ENCODE data around the gene ZNF277.

The ZNF277 gene

DNA sequence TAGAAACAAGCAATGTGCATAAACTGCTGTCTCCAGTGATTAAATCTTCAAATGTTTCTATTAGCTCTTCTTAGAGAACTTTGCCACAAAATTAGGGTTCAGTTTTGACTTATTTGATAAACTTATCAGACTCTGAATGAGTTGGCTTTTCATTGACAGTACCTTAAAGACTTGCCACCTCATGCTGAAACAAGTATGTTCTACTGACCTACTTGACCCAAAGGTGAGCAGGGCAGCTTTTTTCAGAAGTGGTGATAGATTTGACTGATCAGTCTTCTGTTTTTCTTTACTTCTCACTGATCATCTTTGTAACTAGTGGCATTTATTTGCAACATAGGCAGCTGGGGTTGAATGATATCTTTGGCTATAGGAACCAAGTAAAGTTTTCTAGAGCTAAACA is 7.8 kb downstream of the ZNF277 start:
- no peak for TF ChIP-seq FOXM1 (IDR thresholded peaks at IDR 0.05; ENCODE audit: borderline replicate concordance, low read depth)
- no peak for TF ChIP-seq EGR1 (IDR thresholded peaks at IDR 0.05)
- TF ChIP-seq YY1 (IDR thresholded peaks at IDR 0.05; ENCODE audit: low read depth), result no peak
- no peak for TF ChIP-seq REST (IDR thresholded peaks at IDR 0.05; ENCODE audit: low read depth)
- no peak for TF ChIP-seq ZBTB7A (IDR thresholded peaks at IDR 0.05; ENCODE audit: low read depth)
- TF ChIP-seq EP300 (IDR thresholded peaks at IDR 0.05; ENCODE audit: borderline replicate concordance), result no peak
- TF ChIP-seq RAD21 (IDR thresholded peaks at IDR 0.05; ENCODE audit: low read depth), result no peak
- TF ChIP-seq TAF1 (IDR thresholded peaks at IDR 0.05; ENCODE audit: low read depth), result no peak
- no peak for TF ChIP-seq CREB1 (IDR thresholded peaks at IDR 0.05; ENCODE audit: low read depth)
- TF ChIP-seq TCF12 (IDR thresholded peaks at IDR 0.05; ENCODE audit: low read depth), result no peak
- TF ChIP-seq TEAD4 (IDR thresholded peaks at IDR 0.05), result no peak
- TF ChIP-seq USF1 (IDR thresholded peaks at IDR 0.05), result no peak
- no peak for TF ChIP-seq NFIC (IDR thresholded peaks at IDR 0.05)
- TF ChIP-seq MAX (IDR thresholded peaks at IDR 0.05), result no peak
- no peak for TF ChIP-seq CEBPB (IDR thresholded peaks at IDR 0.05)

DNA sequence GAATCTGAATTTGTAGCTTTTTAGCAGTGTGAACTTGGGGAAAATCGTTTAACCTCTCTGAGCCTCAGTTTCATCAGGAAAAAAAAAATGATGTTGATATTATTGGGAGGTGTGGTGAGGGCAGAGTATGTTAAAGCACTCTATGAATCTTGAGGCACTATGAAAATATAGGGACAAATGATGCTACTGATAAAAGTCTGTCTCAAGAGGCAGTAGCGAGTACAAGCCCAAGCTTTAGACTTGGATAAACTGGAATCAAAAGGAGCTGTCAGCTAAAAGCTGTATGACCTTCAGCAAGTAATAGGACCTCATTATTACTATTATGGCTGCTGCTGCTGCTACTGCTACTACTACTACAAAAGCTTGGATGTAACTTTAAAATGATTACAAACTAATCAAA is 8.4 kb downstream of the ZNF277 start:
- TF ChIP-seq TCF12 (IDR thresholded peaks at IDR 0.05; ENCODE audit: low read depth), result no peak
- no peak for TF ChIP-seq YY1 (IDR thresholded peaks at IDR 0.05; ENCODE audit: low read depth)
- TF ChIP-seq ZBTB7A (IDR thresholded peaks at IDR 0.05; ENCODE audit: low read depth), result no peak
- no peak for TF ChIP-seq CEBPB (IDR thresholded peaks at IDR 0.05)
- no peak for TF ChIP-seq CREB1 (IDR thresholded peaks at IDR 0.05; ENCODE audit: low read depth)
- TF ChIP-seq MAX (IDR thresholded peaks at IDR 0.05), result no peak
- no peak for TF ChIP-seq TAF1 (IDR thresholded peaks at IDR 0.05; ENCODE audit: low read depth)
- no peak for TF ChIP-seq TEAD4 (IDR thresholded peaks at IDR 0.05)
- TF ChIP-seq USF1 (IDR thresholded peaks at IDR 0.05), result no peak
- TF ChIP-seq EP300 (IDR thresholded peaks at IDR 0.05; ENCODE audit: borderline replicate concordance), result no peak
- TF ChIP-seq FOXM1 (IDR thresholded peaks at IDR 0.05; ENCODE audit: borderline replicate concordance, low read depth), result no peak

- TF ChIP-seq CEBPB (IDR thresholded peaks at IDR 0.05) (no peak), TEAD4 (IDR thresholded peaks at IDR 0.05) (no peak)
Measured at GRCh38 chr7:112215787-112216186, 9.3 kb downstream of the ZNF277 start.

GRCh38 chr7:112220877-112221434 is 14.5 kb downstream of the ZNF277 start:
- TF ChIP-seq ZBTB7A (IDR thresholded peaks at IDR 0.05; ENCODE audit: low read depth), result no peak
- no peak for TF ChIP-seq RAD21 (IDR thresholded peaks at IDR 0.05; ENCODE audit: low read depth)
- no peak for TF ChIP-seq USF1 (IDR thresholded peaks at IDR 0.05)
- TF ChIP-seq NFIC (IDR thresholded peaks at IDR 0.05), result no peak
- TF ChIP-seq CREB1 (IDR thresholded peaks at IDR 0.05; ENCODE audit: low read depth), result no peak
- TF ChIP-seq FOXM1 (IDR thresholded peaks at IDR 0.05; ENCODE audit: borderline replicate concordance, low read depth), result no peak
- no peak for TF ChIP-seq EP300 (IDR thresholded peaks at IDR 0.05; ENCODE audit: borderline replicate concordance)
- TF ChIP-seq TAF1 (IDR thresholded peaks at IDR 0.05; ENCODE audit: low read depth), result no peak
- TF ChIP-seq MAX (IDR thresholded peaks at IDR 0.05), result no peak

- TF ChIP-seq EP300 (IDR thresholded peaks at IDR 0.05; ENCODE audit: borderline replicate concordance) (no peak), MAX (IDR thresholded peaks at IDR 0.05) (no peak)
Measured at GRCh38 chr7:112223310-112223709, 16.8 kb downstream of the ZNF277 start.

DNA sequence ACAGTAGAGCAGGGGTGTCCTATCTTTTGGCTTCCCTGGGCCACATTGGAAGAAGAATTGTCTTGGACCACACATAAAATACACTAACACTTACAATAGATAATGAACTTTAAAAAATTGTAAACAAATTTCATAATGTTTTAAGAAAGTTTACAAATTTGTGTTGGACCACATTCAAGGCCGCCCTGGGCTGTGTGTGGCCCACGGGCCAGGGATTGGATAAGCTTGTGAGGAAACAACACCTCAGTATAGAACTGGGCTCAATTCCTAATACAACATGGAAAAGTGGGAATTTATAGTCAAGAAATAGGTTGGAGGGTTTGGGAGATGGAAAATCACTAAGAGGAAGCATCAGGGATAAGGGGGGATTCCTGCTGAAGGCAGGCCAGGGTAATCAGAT is 17.7 kb downstream of the ZNF277 start:
- TF ChIP-seq USF1 (IDR thresholded peaks at IDR 0.05) (no peak), YY1 (IDR thresholded peaks at IDR 0.05; ENCODE audit: low read depth) (no peak), EP300 (IDR thresholded peaks at IDR 0.05; ENCODE audit: borderline replicate concordance) (no peak), MAX (IDR thresholded peaks at IDR 0.05) (no peak), ZBTB7A (IDR thresholded peaks at IDR 0.05; ENCODE audit: low read depth) (no peak), NFIC (IDR thresholded peaks at IDR 0.05) (no peak), EGR1 (IDR thresholded peaks at IDR 0.05) (no peak), TEAD4 (IDR thresholded peaks at IDR 0.05) (no peak), TCF12 (IDR thresholded peaks at IDR 0.05; ENCODE audit: low read depth) (no peak), RAD21 (IDR thresholded peaks at IDR 0.05; ENCODE audit: low read depth) (no peak), CEBPB (IDR thresholded peaks at IDR 0.05) (no peak)
